ENCODE results near the gene SV2B.

DNA sequence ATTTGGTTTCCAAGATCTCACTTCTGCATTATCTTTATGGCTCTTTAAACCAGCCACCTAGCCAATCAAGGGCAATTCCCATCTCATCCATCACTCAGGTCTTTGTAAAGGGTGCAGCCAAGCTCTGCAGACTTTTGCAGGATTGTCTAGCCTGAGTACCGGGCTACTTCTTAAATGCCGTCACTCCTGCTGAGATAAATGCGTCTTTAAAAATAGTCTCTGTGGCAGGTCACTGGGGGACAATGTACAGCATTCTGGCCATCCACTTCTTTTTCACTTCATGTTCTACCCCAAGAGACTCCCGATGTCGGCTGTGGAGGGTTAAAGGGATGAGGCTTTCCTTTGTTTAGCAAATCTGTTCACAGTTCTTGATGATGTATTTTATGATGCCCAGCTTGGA lies 194.7 kb downstream of the SV2B start:
- TF ChIP-seq, protein P1, sequence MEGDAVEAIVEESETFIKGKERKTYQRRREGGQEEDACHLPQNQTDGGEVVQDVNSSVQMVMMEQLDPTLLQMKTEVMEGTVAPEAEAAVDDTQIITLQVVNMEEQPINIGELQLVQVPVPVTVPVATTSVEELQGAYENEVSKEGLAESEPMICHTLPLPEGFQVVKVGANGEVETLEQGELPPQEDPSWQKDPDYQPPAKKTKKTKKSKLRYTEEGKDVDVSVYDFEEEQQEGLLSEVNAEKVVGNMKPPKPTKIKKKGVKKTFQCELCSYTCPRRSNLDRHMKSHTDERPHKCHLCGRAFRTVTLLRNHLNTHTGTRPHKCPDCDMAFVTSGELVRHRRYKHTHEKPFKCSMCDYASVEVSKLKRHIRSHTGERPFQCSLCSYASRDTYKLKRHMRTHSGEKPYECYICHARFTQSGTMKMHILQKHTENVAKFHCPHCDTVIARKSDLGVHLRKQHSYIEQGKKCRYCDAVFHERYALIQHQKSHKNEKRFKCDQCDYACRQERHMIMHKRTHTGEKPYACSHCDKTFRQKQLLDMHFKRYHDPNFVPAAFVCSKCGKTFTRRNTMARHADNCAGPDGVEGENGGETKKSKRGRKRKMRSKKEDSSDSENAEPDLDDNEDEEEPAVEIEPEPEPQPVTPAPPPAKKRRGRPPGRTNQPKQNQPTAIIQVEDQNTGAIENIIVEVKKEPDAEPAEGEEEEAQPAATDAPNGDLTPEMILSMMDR (IDR thresholded peaks at IDR 0.05; ENCODE audit: insufficient read depth, low read depth, low read length): no peak
- TF ChIP-seq EZH2 (IDR thresholded peaks at IDR 0.05; ENCODE audit: insufficient read depth, low read length): no peak

Measured in astrocyte (in vitro differentiated cells and primary cell).